ENCODE data around the gene PPP1CA.

Gene PPP1CA

GRCh38 chr11:67365736-67366444 lies 35.8 kb downstream of the PPP1CA start:
- Histone ChIP-seq H3K79me2 (ENCODE audit: control insufficient read depth, low read length) (peaks cover 57% of the 10 kb centered on the region), H3K36me3 (ENCODE audit: control insufficient read depth, low read length) (peaks cover 48% of the 10 kb centered on the region), H3K9me3 (ENCODE audit: control insufficient read depth, insufficient read depth, low read length) (no peaks in the 10 kb centered on the region), H3K9me2 (replicated peaks; ENCODE audit: control insufficient read depth, low read length) (no peaks in the 10 kb centered on the region), H3F3A (ENCODE audit: control insufficient read depth, insufficient read depth) (peaks cover 6% of the 10 kb centered on the region; the same call in 1 of the 2 replicates), H4K20me1 (ENCODE audit: control insufficient read depth, insufficient read depth, low read depth, low read length) (peaks cover 10% of the 10 kb centered on the region), H3K27me3 (ENCODE audit: control insufficient read depth, low read length) (no peaks in the 10 kb centered on the region), H3K4me1 (ENCODE audit: control insufficient read depth, low read length) (peaks cover 87% of the 10 kb centered on the region), H3K4me2 (ENCODE audit: low read length) (peak overlapping the region; percentile 67), H3K27ac (ENCODE audit: low read depth, low read length) (peak overlapping the region; percentile 68), H3K4me3 (ENCODE audit: low read length) (peak overlapping the region; percentile 39; the same call in 1 of the 2 replicates)
- TF ChIP-seq EZH2phosphoT487 (IDR thresholded peaks at IDR 0.05; ENCODE audit: borderline replicate concordance, low read length) (no peak), CTCF (IDR thresholded peaks at IDR 0.05; ENCODE audit: low read depth, low read length, poor library complexity, severe bottlenecking) (no peak)

- Histone ChIP-seq H3K27me3 (ENCODE audit: control insufficient read depth, low read length) (no peaks in the 10 kb centered on the region), H3K4me3 (ENCODE audit: low read length) (peak overlapping the region; percentile 39), H3K9me3 (ENCODE audit: control insufficient read depth, insufficient read depth, low read length) (no peaks in the 10 kb centered on the region), H3K27ac (ENCODE audit: low read depth, low read length) (peak overlapping the region; percentile 68), H3F3A (ENCODE audit: control insufficient read depth, insufficient read depth) (0 out of 2 replicates have a peak, but pooled peaks cover 6% of the 10 kb centered on the region), H3K9me2 (replicated peaks; ENCODE audit: control insufficient read depth, low read length) (no peaks in the 10 kb centered on the region), H3K4me1 (ENCODE audit: control insufficient read depth, low read length) (peaks cover 79% of the 10 kb centered on the region), H3K36me3 (ENCODE audit: control insufficient read depth, low read length) (peaks cover 48% of the 10 kb centered on the region), H4K20me1 (ENCODE audit: control insufficient read depth, insufficient read depth, low read depth, low read length) (peaks cover 4% of the 10 kb centered on the region; the same call in 1 of the 2 replicates), H3K79me2 (ENCODE audit: control insufficient read depth, low read length) (peaks cover 48% of the 10 kb centered on the region), H3K4me2 (ENCODE audit: low read length) (peak overlapping the region; percentile 67)
- no peak for TF ChIP-seq EZH2phosphoT487 (IDR thresholded peaks at IDR 0.05; ENCODE audit: borderline replicate concordance, low read length)
- TF ChIP-seq CTCF (IDR thresholded peaks at IDR 0.05; ENCODE audit: low read depth, low read length, poor library complexity, severe bottlenecking) = no peak
Observed at GRCh38 chr11:67364783-67365722, 36.6 kb downstream of the PPP1CA start.

GRCh38 chr11:67364169-67364568 lies 37.5 kb downstream of the PPP1CA start:
- H3F3A ChIP-seq (ENCODE audit: control insufficient read depth, insufficient read depth) = 0 out of 2 replicates have a peak, but pooled peaks cover 6% of the 10 kb centered on the region
- H3K9me3 ChIP-seq (ENCODE audit: control insufficient read depth, insufficient read depth, low read length) = no peaks in the 10 kb centered on the region
- H3K79me2 ChIP-seq (ENCODE audit: control insufficient read depth, low read length) = peaks cover 40% of the 10 kb centered on the region
- no peak for TF ChIP-seq EZH2phosphoT487 (IDR thresholded peaks at IDR 0.05; ENCODE audit: borderline replicate concordance, low read length)
- TF ChIP-seq CTCF (IDR thresholded peaks at IDR 0.05; ENCODE audit: low read depth, low read length, poor library complexity, severe bottlenecking) = no peak
- peak overlapping the region; percentile 67 for H3K4me2 ChIP-seq (ENCODE audit: low read length)
- H4K20me1 ChIP-seq (ENCODE audit: control insufficient read depth, insufficient read depth, low read depth, low read length) = peaks cover 2% of the 10 kb centered on the region; the same call in 1 of the 2 replicates
- H3K27me3 ChIP-seq (ENCODE audit: control insufficient read depth, low read length) = no peaks in the 10 kb centered on the region
- H3K4me1 ChIP-seq (ENCODE audit: control insufficient read depth, low read length) = peaks cover 70% of the 10 kb centered on the region
- no peaks in the 10 kb centered on the region for H3K9me2 ChIP-seq (replicated peaks; ENCODE audit: control insufficient read depth, low read length)
- H3K27ac ChIP-seq (ENCODE audit: low read depth, low read length) = peak overlapping the region; percentile 68
- peak overlapping the region; percentile 39; the same call in 1 of the 2 replicates for H3K4me3 ChIP-seq (ENCODE audit: low read length)
- peaks cover 45% of the 10 kb centered on the region for H3K36me3 ChIP-seq (ENCODE audit: control insufficient read depth, low read length)

All from DOHH2 (cell line).